ENCODE data around the gene UPB1.

UPB1 gene

GRCh38 chr22:24455751-24456426 is 39.2 kb upstream of the UPB1 start:
- no peak for TF ChIP-seq CTCF (conservative IDR thresholded peaks at IDR 0.05)
- no peak overlapping the region for H3K27ac ChIP-seq

GRCh38 chr22:24457894-24458420 is 37.2 kb upstream of the UPB1 start:
- TF ChIP-seq CTCF (conservative IDR thresholded peaks at IDR 0.05), result no peak

GRCh38 chr22:24459911-24460310 is 35.2 kb upstream of the UPB1 start:
- H3K27ac ChIP-seq, result no peak overlapping the region
- no peak for TF ChIP-seq CTCF (conservative IDR thresholded peaks at IDR 0.05)

More at GRCh38 chr22:24457894-24458420, 37.2 kb upstream of the UPB1 start:
- no peak overlapping the region for H3K27ac ChIP-seq

GRCh38 chr22:24460418-24461089 is 34.6 kb upstream of the UPB1 start:
- TF ChIP-seq CTCF (conservative IDR thresholded peaks at IDR 0.05), result no peak
- H3K27ac ChIP-seq, result no peak overlapping the region

GRCh38 chr22:24463071-24463760 is 31.9 kb upstream of the UPB1 start:
- H3K27ac ChIP-seq, result no peak overlapping the region
- no peak for TF ChIP-seq CTCF (conservative IDR thresholded peaks at IDR 0.05)

- H3K27ac ChIP-seq, result no peak overlapping the region
- no peak for TF ChIP-seq CTCF (conservative IDR thresholded peaks at IDR 0.05)
Observed at GRCh38 chr22:24465566-24465965, 29.6 kb upstream of the UPB1 start.

- no peak overlapping the region for H3K27ac ChIP-seq
- no peak for TF ChIP-seq CTCF (conservative IDR thresholded peaks at IDR 0.05)
Observed at GRCh38 chr22:24465975-24466374, 29.2 kb upstream of the UPB1 start.
